Measurements from ENCODE around the gene SLC12A2.

Gene SLC12A2

GRCh38 chr5:128083033-128083810 is at the start of gene SLC12A2:
SLC12A2 (plus strand) TSS chr5:128083766; CDS start chr5:128083955, 189 bp downstream.
- DNase-seq (ENCODE audit: low spot score), result peak; percentile 95

GRCh38 chr5:128035689-128036088 is 47.9 kb upstream of the SLC12A2 start:
- DNase-seq (ENCODE audit: low spot score), result no peak

GRCh38 chr5:128036950-128037349 is 46.6 kb upstream of the SLC12A2 start:
- DNase-seq (ENCODE audit: low spot score), result no peak

- no peak for DNase-seq (ENCODE audit: low spot score)
Measured at GRCh38 chr5:128038643-128039042, 44.9 kb upstream of the SLC12A2 start.

- DNase-seq (ENCODE audit: low spot score), result no peak
Measured at GRCh38 chr5:128040927-128041326, 42.6 kb upstream of the SLC12A2 start.

- no peak for DNase-seq (ENCODE audit: low spot score)
Measured at GRCh38 chr5:128052780-128053179, 30.8 kb upstream of the SLC12A2 start.

- no peak for DNase-seq (ENCODE audit: low spot score)
Measured at GRCh38 chr5:128053291-128053954, 30.1 kb upstream of the SLC12A2 start.

GRCh38 chr5:128060644-128061385 is 22.8 kb upstream of the SLC12A2 start:
- DNase-seq (ENCODE audit: low spot score), result no peak

GRCh38 chr5:128062172-128062746 is 21.3 kb upstream of the SLC12A2 start:
- DNase-seq (ENCODE audit: low spot score), result no peak

- DNase-seq (ENCODE audit: low spot score), result no peak
Measured at GRCh38 chr5:128074171-128074570, 9.4 kb upstream of the SLC12A2 start.

GRCh38 chr5:128074953-128075352 is 8.6 kb upstream of the SLC12A2 start:
- no peak for DNase-seq (ENCODE audit: low spot score)

- DNase-seq (ENCODE audit: low spot score), result no peak
Measured at GRCh38 chr5:128077526-128077925, 6.0 kb upstream of the SLC12A2 start.

GRCh38 chr5:128081111-128081851 is 2.3 kb upstream of the SLC12A2 start:
- DNase-seq (ENCODE audit: low spot score), result peak; percentile 23

GRCh38 chr5:128082551-128083032 is 974 bp upstream of the SLC12A2 start:
- DNase-seq (ENCODE audit: low spot score), result no peak

- no peak for DNase-seq (ENCODE audit: low spot score)
Measured at GRCh38 chr5:128083811-128084227, 253 bp downstream of the SLC12A2 start.

- peak; percentile 56 for DNase-seq (ENCODE audit: low spot score)
Measured at GRCh38 chr5:128084228-128085167, 932 bp downstream of the SLC12A2 start.

- no peak for DNase-seq (ENCODE audit: low spot score)
Measured at GRCh38 chr5:128085413-128085812, 1.8 kb downstream of the SLC12A2 start.

- DNase-seq (ENCODE audit: low spot score), result no peak
Measured at GRCh38 chr5:128091579-128091978, 8.0 kb downstream of the SLC12A2 start.

- DNase-seq (ENCODE audit: low spot score), result no peak
Measured at GRCh38 chr5:128092144-128092543, 8.6 kb downstream of the SLC12A2 start.

- DNase-seq (ENCODE audit: low spot score), result no peak
Measured at GRCh38 chr5:128093368-128093767, 9.8 kb downstream of the SLC12A2 start.

Data from NAMALWA (cell line).